Upper lobe of left lung (tissue), 6 donors: ENCODE results near the gene TMEM25. TPM values are rescaled to one million over a fixed set of nuclear protein-coding genes. Genes with fewer than 3 reads are reported as not detected.

Experiments used
- ATAC-seq, 2 donors: fragments of 200-7000 bp; cut with Tn5 transposase; one replicate each; pipeline ENCODE4 v1.9.1; 2022; ENCODE audit warnings: mild to moderate bottlenecking in 2 of 2, moderate library complexity in 2 of 2; ENCODE audit not compliant: low FRiP score in 2 of 2
- DNase-seq, 2 donors: peaks; one replicate each; pipeline ENCODE4 v3.0.0-alpha.2; 2019 to 2020
- H3K27ac ChIP-seq, 4 donors: fragments of 200-600 bp; sonication (generic); one replicate each; pipeline ENCODE4 v1.5.1; 2016 to 2019
- H3K27me3 ChIP-seq, 4 donors: fragments of 200-600 bp; sonication (generic); one replicate each; pipeline ENCODE4 v1.5.1; 2017 to 2019
- H3K36me3 ChIP-seq, 4 donors: fragments of 200-600 bp; sonication (generic); one replicate each; pipeline ENCODE4 v1.5.1; 2016 to 2019
- H3K4me1 ChIP-seq, 4 donors: fragments of 200-600 bp; sonication (generic); one replicate each; pipeline ENCODE4 v1.5.1; 2018 to 2019
- H3K4me3 ChIP-seq, 4 donors: fragments of 200-600 bp; sonication (generic); one replicate each; pipeline ENCODE4 v1.5.1; 2017 to 2019; ENCODE audit warnings: mild to moderate bottlenecking in 2 of 4, moderate library complexity in 1 of 4
- H3K9me3 ChIP-seq, 4 donors: fragments of 200-600 bp; sonication (generic); one replicate each; pipeline ENCODE4 v1.5.1; 2018 to 2019
- CTCF ChIP-seq, 6 experiments: fragments of 450-650 bp in 4 of 6; fragments of 200-600 bp in 2 of 6; sonication (generic) in 2 of 6; IDR thresholded peaks; one replicate each; pipeline ENCODE4 v1.5.1; 2016 to 2019; ENCODE audit warnings: antibody characterized with exemption in 6 of 6
- EP300 ChIP-seq, 4 donors: sonication (generic); formaldehyde crosslinking; IDR thresholded peaks; one replicate each; pipeline ENCODE4 v1.5.1; 2017; ENCODE audit warnings: antibody characterized with exemption in 4 of 4, control low read depth in 2 of 4
- POLR2A ChIP-seq, 4 donors: fragments of 450-650 bp; IDR thresholded peaks; one replicate each; pipeline ENCODE4 v1.5.1; 2016 to 2017; ENCODE audit warnings: antibody characterized with exemption in 4 of 4, mild to moderate bottlenecking in 2 of 4
- POLR2AphosphoS5 ChIP-seq, 2 donors: sonication (generic); formaldehyde crosslinking; IDR thresholded peaks; one replicate each; pipeline ENCODE4 v1.5.1; 2017; ENCODE audit warnings: antibody characterized with exemption in 2 of 2
- WGBS, 2 donors: methylation state at CpG; one replicate each; pipeline ENCODE4 v1.1.5; 2017 to 2018; 5-methylcytosine and 5-hydroxymethylcytosine counted together
- total RNA-seq, 6 donors: library from RNA; depleted of rRNA in 4 of 6; stranded (reverse); fragments of >200 nt in 4 of 6; gene quantifications; one replicate each; pipeline versions ENCODE4 v1.1.0 to v1.2.1, GENCODE V29; 2016 to 2021
- donor health status: DM: no; HTN: no; CAD: no; lungs with moderate emphysema.
- donor health status: DM: no; HTN: yes; CAD: no; lungs with severe emphysema.

The TMEM25 gene
- total RNA-seq, 6 donors from 2014 or later, result 20.0 to 58.7 (median 28.0) TPM

- 79 to 88% methylated on average over 6 of the region's 6 CpGs for WGBS, 2 donors
- no peaks in the 10 kb centered on the region for H3K27me3 ChIP-seq
- TF ChIP-seq POLR2A (IDR thresholded peaks at IDR 0.05), result no peak
- TF ChIP-seq POLR2AphosphoS5 (IDR thresholded peaks at IDR 0.05), result no peak
- no peak for TF ChIP-seq EP300 (IDR thresholded peaks at IDR 0.05)
- TF ChIP-seq CTCF (IDR thresholded peaks at IDR 0.05), result no peak
- H3K4me3 ChIP-seq, result no peak overlapping the region
- ATAC-seq, result no peak
- no peak for DNase-seq
- peaks cover 0 to 11% (median 1%) of the 10 kb centered on the region in 4 donors for H3K4me1 ChIP-seq
- H3K36me3 ChIP-seq, result peaks cover 45 to 94% (median 62%) of the 10 kb centered on the region in 4 donors
- H3K9me3 ChIP-seq, result no peaks in the 10 kb centered on the region
- no peak overlapping the region for H3K27ac ChIP-seq
Measured at GRCh38 chr11:118519549-118519948, 11.4 kb upstream of the TMEM25 start.

- ATAC-seq, result no peak
- DNase-seq, result no peak
- H3K27ac ChIP-seq, result no peak overlapping the region
- peaks cover 0 to 12% (median 4%) of the 10 kb centered on the region in 4 donors for H3K4me1 ChIP-seq
- no peak overlapping the region for H3K4me3 ChIP-seq
- no peaks in the 10 kb centered on the region for H3K27me3 ChIP-seq
- no peak for TF ChIP-seq EP300 (IDR thresholded peaks at IDR 0.05)
- TF ChIP-seq POLR2AphosphoS5 (IDR thresholded peaks at IDR 0.05), result no peak
- no peak for TF ChIP-seq POLR2A (IDR thresholded peaks at IDR 0.05)
- no peak for TF ChIP-seq CTCF (IDR thresholded peaks at IDR 0.05)
- peaks cover 36 to 80% (median 46%) of the 10 kb centered on the region in 4 donors for H3K36me3 ChIP-seq
- WGBS, 2 donors, result 72 to 96% methylated on average over 6 to 13 of the region's 13 CpGs
- no peaks in the 10 kb centered on the region for H3K9me3 ChIP-seq
Measured at GRCh38 chr11:118521892-118522311, 9.1 kb upstream of the TMEM25 start.

GRCh38 chr11:118522571-118523072 lies 8.4 kb upstream of the TMEM25 start:
- peaks cover 36 to 72% (median 44%) of the 10 kb centered on the region in 4 donors for H3K36me3 ChIP-seq
- H3K4me1 ChIP-seq, result peaks cover 3 to 17% (median 8%) of the 10 kb centered on the region in 4 donors
- DNase-seq (no peak), ATAC-seq (peak in 1 of 2 donors; percentile 42)
- no peaks in the 10 kb centered on the region for H3K27me3 ChIP-seq
- no peak overlapping the region for H3K4me3 ChIP-seq
- 58 to 60% methylated on average over 6 of the region's 6 CpGs for WGBS, 2 donors
- H3K27ac ChIP-seq, result no peak overlapping the region
- no peaks in the 10 kb centered on the region for H3K9me3 ChIP-seq
- TF ChIP-seq CTCF (IDR thresholded peaks at IDR 0.05) (peak in 1 of 6 experiments; percentile 12), POLR2A (IDR thresholded peaks at IDR 0.05) (no peak)

GRCh38 chr11:118524356-118524755 lies 6.6 kb upstream of the TMEM25 start:
- ATAC-seq (peak in 1 of 2 donors; percentile 8), DNase-seq (no peak)
- H3K4me3 ChIP-seq, result no peak overlapping the region
- H3K4me1 ChIP-seq, result peaks cover 6 to 22% (median 10%) of the 10 kb centered on the region in 4 donors
- no peaks in the 10 kb centered on the region for H3K9me3 ChIP-seq
- H3K27ac ChIP-seq, result no peak overlapping the region
- peaks cover 33 to 61% (median 42%) of the 10 kb centered on the region in 4 donors for H3K36me3 ChIP-seq
- no peaks in the 10 kb centered on the region for H3K27me3 ChIP-seq
- TF ChIP-seq POLR2A (IDR thresholded peaks at IDR 0.05) (no peak), EP300 (IDR thresholded peaks at IDR 0.05) (no peak), POLR2AphosphoS5 (IDR thresholded peaks at IDR 0.05) (no peak)

GRCh38 chr11:118524757-118525470 lies 6.1 kb upstream of the TMEM25 start:
- WGBS, 2 donors, result 82 to 91% methylated on average over 6 of the region's 6 CpGs
- ATAC-seq, result no peak
- H3K27me3 ChIP-seq, result no peaks in the 10 kb centered on the region
- no peak for DNase-seq
- no peaks in the 10 kb centered on the region for H3K9me3 ChIP-seq
- H3K4me1 ChIP-seq, result peaks cover 11 to 27% (median 15%) of the 10 kb centered on the region in 4 donors
- H3K4me3 ChIP-seq, result no peak overlapping the region
- peaks cover 31 to 55% (median 36%) of the 10 kb centered on the region in 4 donors for H3K36me3 ChIP-seq
- TF ChIP-seq POLR2AphosphoS5 (IDR thresholded peaks at IDR 0.05), result no peak
- TF ChIP-seq EP300 (IDR thresholded peaks at IDR 0.05), result no peak
- no peak for TF ChIP-seq POLR2A (IDR thresholded peaks at IDR 0.05)
- TF ChIP-seq CTCF (IDR thresholded peaks at IDR 0.05), result no peak
- no peak overlapping the region for H3K27ac ChIP-seq
